Measurements from ENCODE around the gene VPS39. TPM values are rescaled to one million over a fixed set of nuclear protein-coding genes. Genes with fewer than 3 reads are reported as not detected.

The VPS39 gene
- total and polyA plus RNA-seq, 9 donors, result 30.3 to 61.5 (median 50.2) TPM

- no peak for TF ChIP-seq POLR2A (IDR thresholded peaks at IDR 0.05)
- TF ChIP-seq EP300 (IDR thresholded peaks at IDR 0.05), result no peak
- TF ChIP-seq CTCF (IDR thresholded peaks at IDR 0.05), result no peak
- Histone ChIP-seq H3K27me3 (no peaks in the 10 kb centered on the region), H3K4me1 (ENCODE audit: insufficient read depth) (no peaks in the 10 kb centered on the region), H3K9me3 (no peaks in the 10 kb centered on the region), H3K27ac (no peak overlapping the region), H3K36me3 (no peaks in the 10 kb centered on the region), H3K4me3 (no peak overlapping the region)
- no peak for DNase-seq
- intact Hi-C loops (cut with DNase I), result no loop called here
- WGBS, 3 donors, result 95 to 100% (median 97%) methylated on average over 1 of the region's 1 CpG
Observed at GRCh38 chr15:42198516-42198915, 9.6 kb downstream of the VPS39 start.

- Histone ChIP-seq H3K4me1 (ENCODE audit: insufficient read depth) (no peaks in the 10 kb centered on the region), H3K36me3 (no peaks in the 10 kb centered on the region), H3K27ac (no peak overlapping the region), H3K4me3 (no peak overlapping the region), H3K9me3 (no peaks in the 10 kb centered on the region), H3K27me3 (no peaks in the 10 kb centered on the region)
- no peak for DNase-seq
- intact Hi-C loops (cut with DNase I), result no loop called here
- TF ChIP-seq EP300 (IDR thresholded peaks at IDR 0.05) (no peak), CTCF (IDR thresholded peaks at IDR 0.05) (no peak), POLR2A (IDR thresholded peaks at IDR 0.05) (no peak)
- WGBS, 3 donors, result 94 to 95% (median 95%) methylated on average over 5 of the region's 5 CpGs
Observed at GRCh38 chr15:42194513-42194912, 13.6 kb downstream of the VPS39 start.

GRCh38 chr15:42193383-42193782, 14.7 kb downstream of the VPS39 start:
- DNase-seq, result no peak
- no peak overlapping the region for H3K27ac ChIP-seq
- H3K9me3 ChIP-seq, result no peaks in the 10 kb centered on the region
- no peaks in the 10 kb centered on the region for H3K27me3 ChIP-seq
- intact Hi-C loops (cut with DNase I), result no loop called here
- WGBS, 3 donors, result 93 to 96% (median 94%) methylated on average over 3 of the region's 3 CpGs
- H3K36me3 ChIP-seq, result no peaks in the 10 kb centered on the region
- no peak for TF ChIP-seq POLR2A (IDR thresholded peaks at IDR 0.05)
- TF ChIP-seq CTCF (IDR thresholded peaks at IDR 0.05), result no peak
- no peak for TF ChIP-seq EP300 (IDR thresholded peaks at IDR 0.05)
- no peak overlapping the region for H3K4me3 ChIP-seq
- H3K4me1 ChIP-seq (ENCODE audit: insufficient read depth), result no peaks in the 10 kb centered on the region

- TF ChIP-seq CTCF (IDR thresholded peaks at IDR 0.05), result no peak
- no peak for TF ChIP-seq POLR2A (IDR thresholded peaks at IDR 0.05)
- TF ChIP-seq EP300 (IDR thresholded peaks at IDR 0.05), result no peak
- Histone ChIP-seq H3K4me3 (no peak overlapping the region), H3K27me3 (no peaks in the 10 kb centered on the region), H3K4me1 (ENCODE audit: insufficient read depth) (no peaks in the 10 kb centered on the region), H3K9me3 (no peaks in the 10 kb centered on the region), H3K36me3 (no peaks in the 10 kb centered on the region), H3K27ac (no peak overlapping the region)
- intact Hi-C loops (cut with DNase I), result no loop called here
- no peak for DNase-seq
- WGBS, 3 donors, result 86 to 93% (median 91%) methylated on average over 8 of the region's 8 CpGs
Observed at GRCh38 chr15:42191610-42192346, 16.3 kb downstream of the VPS39 start.

Data from ovary (tissue), 9 donors.